ENCODE measurements around the gene RRN3.
A peak's percentile ranks its signal among the peaks of the same experiment; 100 is the strongest.
"Not testable (repeated sequence)": the region's sequence is repeated elsewhere in the genome, so short reads cannot be mapped to it uniquely, and the experiment has no call there.

RRN3 gene

GRCh38 chr16:15027503-15028344, 66.3 kb downstream of the RRN3 start:
- DNase-seq (ENCODE audit: low spot score) = not testable (repeated sequence)

GRCh38 chr16:15027051-15027450, 67.0 kb downstream of the RRN3 start:
- DNase-seq (ENCODE audit: low spot score) = not testable (repeated sequence)

- DNase-seq (ENCODE audit: low spot score) = not testable (repeated sequence)
These were observed 68.7 kb downstream of the RRN3 start for GRCh38 chr16:15025234-15025951.

- not testable (repeated sequence) for DNase-seq (ENCODE audit: low spot score)
These were observed 69.2 kb downstream of the RRN3 start for GRCh38 chr16:15024858-15025199.

DNA sequence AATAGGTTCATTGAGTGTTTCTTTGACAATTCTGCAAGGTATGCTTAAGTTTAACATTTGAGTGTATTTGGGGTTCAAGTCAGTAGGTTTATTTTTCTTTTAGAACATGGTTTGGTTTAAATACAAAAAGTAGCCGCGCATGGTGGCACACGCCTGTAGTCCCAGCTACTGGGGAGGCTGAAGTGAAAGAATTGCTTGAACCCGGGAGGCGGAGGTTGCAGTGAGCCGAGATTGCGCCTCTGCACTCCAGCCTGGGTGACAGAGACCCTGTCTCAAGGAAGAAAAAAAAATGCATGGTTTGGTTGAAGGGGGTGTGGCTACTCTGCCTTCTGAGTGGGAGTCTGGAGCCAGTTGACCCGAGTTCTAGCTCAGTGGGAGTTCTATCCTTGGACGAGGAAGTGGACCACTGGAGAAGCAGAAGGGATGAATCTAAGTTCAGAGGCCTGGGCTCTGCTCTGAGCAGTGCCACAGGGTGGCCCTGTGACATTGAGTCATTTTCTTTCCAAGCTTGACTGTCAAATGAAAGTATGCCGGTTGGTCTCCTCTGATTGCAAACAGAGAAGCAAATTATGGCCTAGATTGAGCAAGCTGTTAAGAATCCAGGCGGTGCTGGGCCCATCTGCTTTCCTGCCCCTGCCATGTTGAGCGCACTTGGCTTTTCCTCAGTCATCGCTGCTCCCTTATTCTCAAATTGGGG, 70.5 kb downstream of the RRN3 start:
- not testable (repeated sequence) for DNase-seq (ENCODE audit: low spot score)

GRCh38 chr16:15022194-15022593, 71.9 kb downstream of the RRN3 start:
- peak; percentile 74 for DNase-seq (ENCODE audit: low spot score)

DNA sequence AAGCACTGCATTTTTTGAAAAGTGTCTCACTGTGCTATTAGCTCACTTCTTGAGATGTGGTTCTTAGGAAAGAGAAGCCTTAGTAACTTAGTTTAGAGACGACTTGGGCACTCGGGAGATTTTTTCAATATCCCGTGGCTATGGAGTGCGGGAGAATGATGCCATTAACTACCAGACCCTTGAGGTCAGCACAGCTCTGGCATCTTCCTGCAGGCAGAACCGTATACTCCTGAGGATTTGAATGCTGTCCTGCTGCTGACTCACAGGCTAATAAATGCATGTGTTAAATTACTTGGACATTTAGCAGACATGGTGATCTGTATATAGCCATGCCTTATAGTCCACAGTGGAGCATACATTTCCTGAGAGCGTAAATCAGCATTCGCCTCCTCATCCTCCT, 72.6 kb downstream of the RRN3 start:
- not testable (repeated sequence) for DNase-seq (ENCODE audit: low spot score)

GRCh38 chr16:15016951-15017580, 77.0 kb downstream of the RRN3 start:
- DNase-seq (ENCODE audit: low spot score) = not testable (repeated sequence)

- not testable (repeated sequence) for DNase-seq (ENCODE audit: low spot score)
These were observed 77.7 kb downstream of the RRN3 start for GRCh38 chr16:15016354-15016753.

- not testable (repeated sequence) for DNase-seq (ENCODE audit: low spot score)
These were observed 78.4 kb downstream of the RRN3 start for GRCh38 chr16:15015671-15016070.

DNA sequence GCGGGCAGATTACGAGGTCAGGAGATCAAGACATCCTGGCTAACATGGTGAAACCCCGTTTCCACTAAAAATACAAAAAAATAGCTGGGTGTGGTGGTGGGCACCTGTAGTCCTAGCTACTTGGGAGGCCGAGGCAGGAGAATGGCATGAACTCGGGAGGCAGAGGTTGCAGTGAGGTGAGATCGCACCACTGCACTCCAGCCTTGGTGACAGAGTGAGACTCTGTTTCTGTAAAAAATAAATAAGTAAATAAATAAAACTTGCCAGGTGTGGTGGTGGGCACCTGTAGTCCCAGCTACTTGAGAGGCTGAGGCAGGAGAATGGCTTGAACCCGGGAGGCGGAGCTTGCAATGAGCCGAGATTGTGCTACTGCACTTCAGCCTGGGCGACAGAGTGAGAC, 81.1 kb downstream of the RRN3 start:
- DNase-seq (ENCODE audit: low spot score) = not testable (repeated sequence)

Data from CD4-positive, alpha-beta T cell treated with Interleukin-2 at 100 ng/mL for 4 hours (primary cell).